Measurements from ENCODE around the gene SLC4A5. TPM values are rescaled to one million over a fixed set of nuclear protein-coding genes. Genes with fewer than 3 reads are reported as not detected.

The SLC4A5 gene
- under 0.01 and 0.31 TPM in 2 replicates for total RNA-seq

GRCh38 chr2:74343316-74343715 lies at the start of gene SLC4A5:
Gene SLC4A5, minus strand, starts transcription at chr2:74343416. Its CDS starts 28,393 bp downstream, at chr2:74315023.

GRCh38 chr2:74379851-74380789 lies 36.9 kb upstream of the SLC4A5 start, which contains the start of gene DCTN1:
Gene DCTN1, minus strand, starts transcription at chr2:74380311. Its CDS starts 274 bp downstream, at chr2:74380037.

GRCh38 chr2:74198461-74199274 lies 144.5 kb downstream of the SLC4A5 start, which contains the start of gene MTHFD2:
Gene MTHFD2, plus strand, starts transcription at chr2:74198615. Its CDS starts 27 bp downstream, at chr2:74198642.

GRCh38 chr2:74178211-74179062 lies 164.8 kb downstream of the SLC4A5 start, which contains the start of gene MOB1A:
Gene MOB1A, minus strand, starts transcription at chr2:74178879. Its CDS starts 205 bp downstream, at chr2:74178674.

Other genes starting within 250 kb of the SLC4A5 start
- gene BOLA3, start 195.5 kb downstream of the SLC4A5 start, total RNA-seq: 31.0 and 34.3 TPM in 2 replicates
- 73.2 and 74.5 TPM in 2 replicates for gene MOB1A, start 164.5 kb downstream of the SLC4A5 start, total RNA-seq
- 109 and 119 TPM in 2 replicates for gene MTHFD2, start 144.8 kb downstream of the SLC4A5 start, total RNA-seq
- gene DCTN1, start 36.9 kb upstream of the SLC4A5 start, total RNA-seq: 185 TPM in 2 replicates
- gene C2orf81, start 78.2 kb upstream of the SLC4A5 start, total RNA-seq: 0.87 and 1.1 TPM in 2 replicates
- gene WDR54, start 78.3 kb upstream of the SLC4A5 start, total RNA-seq: 24.7 and 32.9 TPM in 2 replicates
- gene RTKN, start 98.5 kb upstream of the SLC4A5 start, total RNA-seq: 14.3 and 15.8 TPM in 2 replicates
- gene INO80B, start 111.7 kb upstream of the SLC4A5 start, total RNA-seq: 14.3 and 15.0 TPM in 2 replicates
- gene WBP1, start 115.0 kb upstream of the SLC4A5 start, total RNA-seq: 45.6 and 57.9 TPM in 2 replicates
- 44.3 and 53.5 TPM in 2 replicates for gene MOGS, start 122.0 kb upstream of the SLC4A5 start, total RNA-seq
- 31.5 and 42.1 TPM in 2 replicates for gene MRPL53, start 129.3 kb upstream of the SLC4A5 start, total RNA-seq
- 15.9 and 24.3 TPM in 2 replicates for gene CCDC142, start 139.6 kb upstream of the SLC4A5 start, total RNA-seq
- gene TTC31, start 139.7 kb upstream of the SLC4A5 start, total RNA-seq: 9.4 and 11.5 TPM in 2 replicates
- gene LBX2, start 156.2 kb upstream of the SLC4A5 start, total RNA-seq: 1.6 and 2.2 TPM in 2 replicates
- gene PCGF1, start 164.3 kb upstream of the SLC4A5 start, total RNA-seq: 27.6 and 31.1 TPM in 2 replicates
- gene TLX2, start 171.0 kb upstream of the SLC4A5 start, total RNA-seq: 0.06 TPM in 1 of 2 replicates, not detected in the other
- 0.12 TPM in 1 of 2 replicates, not detected in the other for gene DQX1, start 182.8 kb upstream of the SLC4A5 start, total RNA-seq
- gene AUP1, start 186.3 kb upstream of the SLC4A5 start, total RNA-seq: 68.1 and 85.1 TPM in 2 replicates
- gene HTRA2, start 186.5 kb upstream of the SLC4A5 start, total RNA-seq: 38.1 and 51.3 TPM in 2 replicates
- 66.2 and 155 TPM in 2 replicates for gene LOXL3, start 210.5 kb upstream of the SLC4A5 start, total RNA-seq
- gene DOK1, start 211.3 kb upstream of the SLC4A5 start, total RNA-seq: 43.4 and 115 TPM in 2 replicates